Measurements from ENCODE around the gene SEL1L2. TPM values are rescaled to one million over a fixed set of nuclear protein-coding genes. Genes with fewer than 3 reads are reported as not detected.

Gene SEL1L2
- total RNA-seq, 1 experiment from 2014 or later, result not detected

DNA sequence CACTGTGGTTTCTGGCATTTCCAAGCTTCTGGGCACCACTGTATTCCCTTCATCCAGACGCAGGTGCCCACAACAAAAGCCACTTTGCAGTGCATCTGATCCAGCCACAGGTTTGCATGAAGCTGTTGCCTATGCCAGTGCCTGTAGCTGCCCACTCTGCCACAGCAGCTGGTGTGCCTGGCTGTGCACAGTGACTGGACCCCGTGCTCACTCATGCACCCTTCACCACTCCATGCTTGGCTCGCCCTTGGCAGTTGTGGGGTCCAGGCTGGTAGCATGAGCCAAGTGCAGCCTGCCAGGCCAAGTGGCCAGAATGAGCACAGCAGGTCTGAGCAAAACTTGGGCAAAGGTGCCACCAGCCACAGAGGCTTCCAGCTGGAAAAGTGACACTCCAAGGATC is 42.7 kb downstream of the SEL1L2 start:
- Mint-ChIP-seq H3K27ac (ENCODE audit: unreplicated experiment) (no peak overlapping the region), H3K36me3 (ENCODE audit: insufficient read depth, unreplicated experiment) (no peaks in the 10 kb centered on the region), H3K27me3 (ENCODE audit: unreplicated experiment) (peaks cover 9% of the 10 kb centered on the region), H3K4me3 (ENCODE audit: low read depth, unreplicated experiment) (no peak overlapping the region), H3K9me3 (ENCODE audit: low read depth, unreplicated experiment) (peaks cover 6% of the 10 kb centered on the region), H3K4me1 (ENCODE audit: low read depth, unreplicated experiment) (no peaks in the 10 kb centered on the region)
- TF ChIP-seq, protein P1, sequence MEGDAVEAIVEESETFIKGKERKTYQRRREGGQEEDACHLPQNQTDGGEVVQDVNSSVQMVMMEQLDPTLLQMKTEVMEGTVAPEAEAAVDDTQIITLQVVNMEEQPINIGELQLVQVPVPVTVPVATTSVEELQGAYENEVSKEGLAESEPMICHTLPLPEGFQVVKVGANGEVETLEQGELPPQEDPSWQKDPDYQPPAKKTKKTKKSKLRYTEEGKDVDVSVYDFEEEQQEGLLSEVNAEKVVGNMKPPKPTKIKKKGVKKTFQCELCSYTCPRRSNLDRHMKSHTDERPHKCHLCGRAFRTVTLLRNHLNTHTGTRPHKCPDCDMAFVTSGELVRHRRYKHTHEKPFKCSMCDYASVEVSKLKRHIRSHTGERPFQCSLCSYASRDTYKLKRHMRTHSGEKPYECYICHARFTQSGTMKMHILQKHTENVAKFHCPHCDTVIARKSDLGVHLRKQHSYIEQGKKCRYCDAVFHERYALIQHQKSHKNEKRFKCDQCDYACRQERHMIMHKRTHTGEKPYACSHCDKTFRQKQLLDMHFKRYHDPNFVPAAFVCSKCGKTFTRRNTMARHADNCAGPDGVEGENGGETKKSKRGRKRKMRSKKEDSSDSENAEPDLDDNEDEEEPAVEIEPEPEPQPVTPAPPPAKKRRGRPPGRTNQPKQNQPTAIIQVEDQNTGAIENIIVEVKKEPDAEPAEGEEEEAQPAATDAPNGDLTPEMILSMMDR (IDR thresholded peaks at IDR 0.05; ENCODE audit: unreplicated experiment), result no peak
- intact Hi-C loops (cut with micrococcal nuclease; ENCODE audit: unreplicated experiment), result no loop called here
- DNase-seq, result no peak
- BruUV-seq (replicated peaks), result no TSS peak
- CTCF ChIA-PET, result no interaction called here

DNA sequence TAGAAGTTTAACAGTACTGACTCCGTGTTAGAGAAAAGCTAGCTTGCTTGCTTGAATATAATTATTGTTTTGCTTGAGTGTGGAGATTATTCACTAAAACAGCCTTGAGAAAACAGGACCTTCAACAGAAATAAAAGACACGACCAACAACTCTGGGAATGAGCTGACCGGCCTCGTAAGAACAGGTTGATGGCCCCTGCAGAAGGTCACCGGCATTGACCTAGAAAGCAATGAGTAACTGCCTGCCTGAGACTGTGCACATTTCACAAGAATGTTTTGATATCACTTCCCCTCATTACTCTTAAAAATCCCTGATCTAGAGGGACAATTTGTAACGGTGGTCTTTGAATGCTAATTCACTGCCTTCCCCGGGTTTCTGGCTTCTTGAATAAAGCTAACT is 49.4 kb downstream of the SEL1L2 start:
- Mint-ChIP-seq H3K27ac (ENCODE audit: unreplicated experiment) (no peak overlapping the region), H3K4me1 (ENCODE audit: low read depth, unreplicated experiment) (no peaks in the 10 kb centered on the region), H3K4me3 (ENCODE audit: low read depth, unreplicated experiment) (no peak overlapping the region), H3K9me3 (ENCODE audit: low read depth, unreplicated experiment) (peaks cover 6% of the 10 kb centered on the region), H3K27me3 (ENCODE audit: unreplicated experiment) (peaks cover 9% of the 10 kb centered on the region), H3K36me3 (ENCODE audit: insufficient read depth, unreplicated experiment) (no peaks in the 10 kb centered on the region)
- BruUV-seq (replicated peaks), result no TSS peak
- intact Hi-C loops (cut with micrococcal nuclease; ENCODE audit: unreplicated experiment), result no loop called here
- no peak for DNase-seq
- TF ChIP-seq, protein P1 (IDR thresholded peaks at IDR 0.05; ENCODE audit: unreplicated experiment), result no peak
- CTCF ChIA-PET, result no interaction called here

DNA sequence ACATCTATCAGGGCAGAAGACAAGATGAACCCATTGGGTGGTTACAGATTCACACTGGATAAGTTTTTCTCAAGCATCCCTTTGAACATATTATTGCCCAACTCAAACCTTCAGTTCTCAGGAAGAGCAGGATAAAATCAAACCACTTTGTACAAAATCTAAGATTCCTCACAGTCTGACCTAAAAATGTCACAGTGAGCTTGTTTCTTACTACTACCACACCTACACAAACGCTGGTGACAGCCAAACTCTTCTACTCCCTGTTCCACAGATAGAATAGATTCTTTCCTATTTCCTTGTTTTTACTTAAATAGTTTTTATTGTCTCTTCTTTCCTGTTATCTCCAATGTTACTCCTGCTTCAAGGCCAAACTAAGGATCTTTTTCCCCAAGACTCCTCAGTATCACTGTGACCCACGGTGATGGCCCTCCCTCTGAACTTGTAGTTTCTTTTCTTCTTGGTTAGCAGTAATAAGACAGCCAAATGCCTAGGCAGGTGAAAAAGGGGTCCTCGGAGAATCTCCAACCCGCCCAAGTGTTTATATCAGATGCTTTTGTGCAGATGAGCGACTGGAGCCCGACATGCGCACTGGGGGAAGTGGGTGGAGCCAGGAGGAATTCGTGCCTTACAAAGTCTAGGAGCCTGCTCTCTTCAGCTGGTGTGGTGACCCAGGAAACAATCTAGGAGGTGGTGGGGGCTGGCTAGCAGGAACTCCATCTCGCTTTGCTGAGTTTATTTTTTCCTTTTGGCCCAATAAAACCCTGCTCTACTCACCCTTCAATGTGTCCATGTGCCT is 53.4 kb downstream of the SEL1L2 start:
- CTCF ChIA-PET, result no interaction called here
- H3K36me3 Mint-ChIP-seq (ENCODE audit: insufficient read depth, unreplicated experiment), result no peaks in the 10 kb centered on the region
- intact Hi-C loops (cut with micrococcal nuclease; ENCODE audit: unreplicated experiment), result no loop called here
- no peaks in the 10 kb centered on the region for H3K4me1 Mint-ChIP-seq (ENCODE audit: low read depth, unreplicated experiment)
- TF ChIP-seq, protein P1 (IDR thresholded peaks at IDR 0.05; ENCODE audit: unreplicated experiment), result no peak
- no peaks in the 10 kb centered on the region for H3K9me3 Mint-ChIP-seq (ENCODE audit: low read depth, unreplicated experiment)
- H3K4me3 Mint-ChIP-seq (ENCODE audit: low read depth, unreplicated experiment), result no peak overlapping the region
- no peaks in the 10 kb centered on the region for H3K27me3 Mint-ChIP-seq (ENCODE audit: unreplicated experiment)
- no peak for DNase-seq
- H3K27ac Mint-ChIP-seq (ENCODE audit: unreplicated experiment), result no peak overlapping the region
- no TSS peak for BruUV-seq (replicated peaks)

DNA sequence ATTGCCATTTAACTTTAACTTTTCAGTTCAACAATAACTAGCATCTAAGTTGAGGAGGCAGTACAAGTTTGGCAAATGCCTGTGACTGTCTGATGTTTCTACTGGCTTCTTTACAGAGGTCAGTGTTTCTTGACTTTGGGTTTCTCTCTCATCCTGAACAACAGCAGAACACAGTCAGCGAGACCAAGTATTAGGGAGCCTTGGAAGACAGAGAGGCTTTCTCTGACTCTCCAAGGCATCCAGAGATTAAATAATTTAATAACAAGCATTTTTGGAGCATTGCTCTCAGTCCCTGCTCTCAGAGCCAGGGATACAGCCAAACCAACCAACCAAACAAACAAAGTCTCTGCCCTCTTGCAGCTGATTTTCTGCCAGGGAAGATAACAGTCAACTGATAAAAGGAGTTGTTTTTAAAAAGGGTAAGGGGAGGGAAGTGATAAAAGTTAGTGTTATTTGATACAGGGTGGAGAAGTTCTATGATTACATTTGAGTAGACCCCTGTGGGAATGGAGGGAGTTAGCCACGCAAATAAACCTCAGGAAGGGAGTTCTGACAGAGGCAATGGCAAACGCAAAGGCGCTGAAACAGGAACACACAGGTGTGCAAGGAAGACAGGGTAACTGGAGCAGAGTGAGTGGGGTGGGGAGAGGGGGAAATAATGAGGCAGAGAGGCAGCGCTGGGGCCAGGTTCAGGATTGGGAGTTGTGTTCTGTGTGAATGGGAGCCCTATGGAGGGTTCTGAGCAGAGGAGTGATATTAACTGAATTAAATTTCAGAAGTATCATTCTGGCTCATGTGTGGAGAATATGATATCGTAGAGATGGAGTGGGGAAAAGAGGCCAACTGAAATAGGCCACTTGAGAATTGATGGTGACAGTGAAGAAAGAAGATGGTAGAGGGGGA is 55.2 kb downstream of the SEL1L2 start:
- CTCF ChIA-PET, result no interaction called here

More for the DNA sequence above, 55.2 kb downstream of the SEL1L2 start:
- no peaks in the 10 kb centered on the region for H3K27me3 Mint-ChIP-seq (ENCODE audit: unreplicated experiment)
- H3K9me3 Mint-ChIP-seq (ENCODE audit: low read depth, unreplicated experiment), result no peaks in the 10 kb centered on the region
- peaks cover 8% of the 10 kb centered on the region for H3K4me1 Mint-ChIP-seq (ENCODE audit: low read depth, unreplicated experiment)
- H3K36me3 Mint-ChIP-seq (ENCODE audit: insufficient read depth, unreplicated experiment), result no peaks in the 10 kb centered on the region
- DNase-seq, result no peak
- H3K27ac Mint-ChIP-seq (ENCODE audit: unreplicated experiment), result no peak overlapping the region
- no peak overlapping the region for H3K4me3 Mint-ChIP-seq (ENCODE audit: low read depth, unreplicated experiment)
- intact Hi-C loops (cut with micrococcal nuclease; ENCODE audit: unreplicated experiment), result no loop called here
- TF ChIP-seq, protein P1 (IDR thresholded peaks at IDR 0.05; ENCODE audit: unreplicated experiment), result no peak
- BruUV-seq (replicated peaks), result no TSS peak

Data from Calu3 (cell line).